ENCODE measurements around the gene NOL3.

NOL3 gene

DNA sequence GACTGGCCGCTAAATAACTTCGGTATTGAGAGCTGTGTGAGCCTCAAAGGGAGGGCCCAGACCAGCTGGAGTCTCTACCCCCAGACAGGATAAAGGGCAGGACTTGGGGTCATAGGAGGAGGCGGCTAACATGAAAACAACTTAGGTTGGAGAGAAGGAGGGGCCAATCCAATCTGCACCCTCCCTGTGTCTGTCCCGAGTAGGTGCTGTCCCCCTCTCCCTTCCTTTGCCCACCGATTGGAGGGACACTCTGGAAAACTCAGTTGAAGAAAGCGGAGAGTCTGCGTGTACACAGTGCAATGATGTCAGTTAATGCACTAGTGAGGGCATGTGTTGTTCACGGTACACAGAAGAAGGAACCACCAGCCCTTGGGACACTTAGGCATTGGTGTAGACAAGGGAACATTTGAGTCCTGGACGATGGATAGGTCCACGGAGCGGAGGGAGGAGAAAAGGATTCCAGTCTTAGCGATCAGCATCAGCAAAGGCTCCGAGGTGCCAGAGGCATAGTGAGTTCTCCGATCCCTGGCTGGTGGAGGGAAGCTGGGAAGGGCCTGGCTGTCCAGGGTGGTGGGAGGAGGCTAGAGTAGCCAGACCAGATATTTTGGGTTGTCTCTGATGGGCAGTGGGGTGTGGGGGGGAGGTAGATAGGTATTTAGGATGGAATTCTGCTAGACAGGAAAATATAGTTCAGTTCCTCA lies 761 bp downstream of the NOL3 start:
- no peak for DNase-seq (ENCODE audit: low read depth in 3 of 3)

DNA sequence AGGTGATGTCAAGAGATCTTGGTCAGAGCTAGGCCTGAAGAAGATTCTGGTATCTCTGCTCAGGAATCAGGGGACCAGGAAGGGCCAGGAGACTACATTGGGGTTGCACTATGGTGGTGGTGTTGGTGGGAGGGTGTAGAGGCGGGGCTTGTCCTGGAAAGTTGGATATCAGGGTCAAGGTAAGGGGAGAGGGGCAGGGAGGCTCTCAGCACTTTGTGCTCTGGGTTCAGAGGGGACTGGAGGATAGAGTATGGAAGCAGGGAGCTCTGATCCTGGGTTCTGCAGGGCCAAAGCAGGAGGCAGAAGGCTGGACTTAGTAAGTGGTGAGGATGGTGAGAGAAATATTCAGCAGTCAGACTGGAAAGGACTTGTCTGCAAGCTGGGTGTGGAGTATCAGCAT lies 3.0 kb downstream of the NOL3 start:
- DNase-seq (ENCODE audit: low read depth in 3 of 3), result no peak

DNA sequence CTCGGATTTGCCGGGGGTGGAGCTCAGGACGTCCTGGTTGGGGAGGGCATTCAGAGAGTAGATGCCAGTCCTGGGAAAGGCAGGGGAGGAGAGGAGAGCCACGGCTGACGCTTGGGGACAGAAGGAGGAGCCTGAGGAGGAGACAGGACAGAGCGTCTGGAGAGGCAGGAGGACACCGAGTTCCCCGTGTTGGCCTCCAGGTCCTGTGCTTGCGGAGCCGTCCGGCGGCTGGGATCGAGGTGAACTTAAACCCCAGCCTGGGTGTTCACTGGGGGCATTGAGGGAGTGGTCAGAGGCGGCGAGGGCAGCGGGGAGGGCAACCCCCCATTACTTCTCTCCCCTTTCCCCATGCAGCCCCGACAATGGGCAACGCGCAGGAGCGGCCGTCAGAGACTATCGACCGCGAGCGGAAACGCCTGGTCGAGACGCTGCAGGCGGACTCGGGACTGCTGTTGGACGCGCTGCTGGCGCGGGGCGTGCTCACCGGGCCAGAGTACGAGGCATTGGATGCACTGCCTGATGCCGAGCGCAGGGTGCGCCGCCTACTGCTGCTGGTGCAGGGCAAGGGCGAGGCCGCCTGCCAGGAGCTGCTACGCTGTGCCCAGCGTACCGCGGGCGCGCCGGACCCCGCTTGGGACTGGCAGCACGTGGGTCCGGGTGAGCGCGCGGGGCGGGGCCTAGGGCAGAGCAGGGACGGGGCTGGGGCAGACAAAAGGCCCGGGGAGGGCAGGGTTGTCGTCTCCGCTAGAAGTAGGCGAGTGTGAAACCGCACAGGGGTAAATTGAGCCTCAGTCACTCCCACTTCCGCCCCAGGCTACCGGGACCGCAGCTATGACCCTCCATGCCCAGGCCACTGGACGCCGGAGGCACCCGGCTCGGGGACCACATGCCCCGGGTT lies 3.7 kb downstream of the NOL3 start:
- DNase-seq (ENCODE audit: low read depth in 3 of 3), result peak in 1 of 3 donors; percentile 53

DNA sequence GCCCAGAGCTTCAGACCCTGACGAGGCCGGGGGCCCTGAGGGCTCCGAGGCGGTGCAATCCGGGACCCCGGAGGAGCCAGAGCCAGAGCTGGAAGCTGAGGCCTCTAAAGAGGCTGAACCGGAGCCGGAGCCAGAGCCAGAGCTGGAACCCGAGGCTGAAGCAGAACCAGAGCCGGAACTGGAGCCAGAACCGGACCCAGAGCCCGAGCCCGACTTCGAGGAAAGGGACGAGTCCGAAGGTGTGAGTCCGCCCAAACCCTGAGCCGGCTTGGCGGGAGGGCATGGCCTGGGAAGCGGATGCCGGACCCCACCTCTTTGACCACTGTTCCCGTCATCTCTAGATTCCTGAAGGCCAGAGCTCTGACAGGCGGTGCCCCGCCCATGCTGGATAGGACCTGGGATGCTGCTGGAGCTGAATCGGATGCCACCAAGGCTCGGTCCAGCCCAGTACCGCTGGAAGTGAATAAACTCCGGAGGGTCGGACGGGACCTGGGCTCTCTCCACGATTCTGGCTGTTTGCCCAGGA lies 4.4 kb downstream of the NOL3 start:
- no peak for DNase-seq (ENCODE audit: low read depth in 3 of 3)

DNA sequence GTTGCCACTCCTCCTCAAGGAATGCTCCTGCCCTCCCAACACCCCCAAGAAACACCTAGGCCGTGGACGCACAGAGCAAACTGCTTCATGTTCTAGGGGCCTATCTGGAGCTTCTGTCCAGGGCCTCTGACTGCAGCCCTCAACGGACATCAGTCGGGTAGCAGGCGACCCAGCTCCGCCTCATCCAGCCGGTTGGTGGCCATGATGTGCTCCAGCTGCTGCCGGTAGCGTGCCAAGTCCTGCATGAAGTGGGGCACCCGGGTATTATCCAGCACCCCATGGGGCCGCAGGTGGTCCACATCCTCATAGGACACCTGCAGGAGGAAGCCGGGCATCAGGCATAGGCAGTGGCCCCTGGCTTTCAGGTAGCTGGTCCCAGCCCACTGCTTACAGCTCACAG lies 6.3 kb downstream of the NOL3 start:
- DNase-seq (ENCODE audit: low read depth in 3 of 3), result no peak

DNA sequence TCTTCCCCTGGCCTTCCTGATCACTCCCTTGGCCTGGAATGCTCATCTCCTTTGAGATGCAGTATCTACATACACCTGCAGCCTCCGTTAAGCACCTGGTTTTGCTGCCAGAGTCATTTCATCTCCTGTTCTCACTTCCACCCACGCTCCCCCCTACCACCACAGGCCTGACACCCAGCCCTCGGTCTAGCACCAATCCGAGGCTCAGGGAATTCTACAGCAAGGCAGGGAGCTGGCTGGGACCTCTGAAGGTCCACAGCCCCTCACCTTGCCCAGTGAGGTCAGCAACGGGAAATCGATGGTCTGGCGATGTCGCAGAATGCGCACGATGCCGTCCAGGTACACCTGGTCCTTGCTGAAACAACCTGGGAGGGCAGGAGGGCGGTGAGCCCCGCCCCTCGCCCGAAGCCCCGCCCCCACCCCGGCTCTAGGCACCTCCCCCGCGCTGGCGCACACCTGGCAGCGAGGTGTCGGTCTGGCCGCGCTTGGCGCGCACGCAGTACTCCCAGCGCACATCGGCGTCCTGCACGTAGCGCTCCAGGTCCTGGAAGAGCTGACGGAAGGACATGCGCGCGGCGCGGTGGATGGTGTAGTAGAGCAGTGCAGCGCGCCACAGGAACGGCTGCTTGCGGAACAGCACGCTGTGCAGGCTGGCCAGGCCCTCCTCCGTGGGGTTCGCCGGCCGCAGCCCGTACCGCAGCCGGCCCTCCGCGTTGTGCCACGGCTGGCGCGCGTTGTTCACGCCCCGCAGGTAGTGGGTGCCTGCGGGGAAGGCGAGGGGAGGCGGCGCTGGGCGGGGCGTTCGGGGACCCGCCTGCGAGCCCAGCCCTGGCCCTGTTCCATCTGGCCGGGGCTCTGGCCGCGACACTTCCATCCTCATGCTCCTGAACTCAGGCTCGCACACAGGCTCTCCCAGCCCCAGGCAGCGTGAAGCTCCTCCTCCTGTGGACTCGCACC lies 7.7 kb downstream of the NOL3 start:
- DNase-seq (ENCODE audit: low read depth in 3 of 3), result no peak

DNA sequence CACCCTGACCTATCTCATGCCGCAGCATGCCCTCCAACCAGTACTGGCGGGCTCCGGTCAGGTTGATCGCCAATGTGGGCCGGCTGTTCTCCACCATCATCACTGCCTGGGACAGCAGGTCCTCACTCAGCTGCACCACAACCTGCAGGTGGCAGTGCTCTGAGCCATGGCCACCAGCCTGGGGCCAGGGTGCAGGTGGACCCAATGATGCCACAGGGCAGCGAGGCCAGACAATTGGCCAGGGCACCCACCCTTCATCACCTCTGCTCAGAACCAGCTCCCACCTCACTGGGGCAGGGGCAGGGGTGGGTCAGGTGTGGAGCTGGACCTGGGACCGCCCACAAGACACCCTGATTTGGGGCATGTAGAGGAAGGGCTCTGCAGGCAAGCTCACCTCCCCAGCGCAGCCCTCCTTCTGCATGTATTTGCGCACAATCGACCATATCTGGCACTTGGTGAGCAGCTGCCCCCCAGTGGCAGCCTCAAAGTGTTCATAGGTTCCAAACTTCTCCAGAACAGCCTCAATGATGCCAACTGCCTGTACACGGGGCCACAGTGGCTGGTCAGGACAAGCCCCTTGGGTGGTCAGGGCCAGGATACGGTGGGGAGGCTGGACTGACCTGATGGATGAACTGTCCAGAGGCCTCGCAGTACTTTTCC lies 9.2 kb downstream of the NOL3 start:
- DNase-seq (ENCODE audit: low read depth in 3 of 3), result no peak

DNA sequence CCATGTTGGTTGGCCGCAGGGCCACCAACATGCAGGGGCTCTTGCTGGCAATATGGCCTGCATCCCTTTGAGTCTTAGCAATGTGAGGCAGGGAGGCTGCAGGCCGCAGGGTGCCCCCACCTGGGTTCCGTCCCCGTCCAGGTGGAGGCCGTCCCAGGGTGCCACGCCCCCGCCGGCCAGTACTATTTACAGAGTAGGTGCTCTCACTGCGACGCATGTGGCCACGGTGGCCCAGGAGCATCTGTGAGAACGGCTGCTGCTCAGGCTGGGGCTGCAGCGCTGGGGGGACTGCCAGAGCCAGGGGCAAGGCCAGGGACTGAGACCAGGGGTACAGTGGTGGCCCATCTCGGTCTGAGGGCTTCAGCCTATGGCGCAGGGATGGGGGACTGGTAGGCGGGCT lies 9.8 kb downstream of the NOL3 start:
- DNase-seq (ENCODE audit: low read depth in 3 of 3), result no peak

DNA sequence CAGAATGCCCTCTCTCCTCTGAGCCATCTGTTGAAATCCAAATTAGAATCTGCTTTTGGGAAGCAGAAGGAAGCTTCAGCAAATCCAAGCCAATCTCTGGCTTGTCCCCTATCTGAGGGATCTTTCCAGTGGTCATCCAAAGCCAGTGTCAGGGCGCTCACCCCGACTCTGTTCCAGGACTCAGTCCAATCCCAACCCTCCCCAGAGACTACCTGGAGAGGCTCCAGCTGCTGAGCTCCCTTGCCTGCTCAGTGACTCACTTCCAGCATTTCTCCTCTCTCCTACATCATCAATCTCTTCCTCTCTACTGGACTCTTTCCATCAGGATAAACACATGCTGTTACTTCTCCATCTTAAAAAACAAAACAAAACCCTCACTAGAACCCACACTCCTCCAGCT lies 11.0 kb downstream of the NOL3 start:
- no peak for DNase-seq (ENCODE audit: low read depth in 3 of 3)

DNA sequence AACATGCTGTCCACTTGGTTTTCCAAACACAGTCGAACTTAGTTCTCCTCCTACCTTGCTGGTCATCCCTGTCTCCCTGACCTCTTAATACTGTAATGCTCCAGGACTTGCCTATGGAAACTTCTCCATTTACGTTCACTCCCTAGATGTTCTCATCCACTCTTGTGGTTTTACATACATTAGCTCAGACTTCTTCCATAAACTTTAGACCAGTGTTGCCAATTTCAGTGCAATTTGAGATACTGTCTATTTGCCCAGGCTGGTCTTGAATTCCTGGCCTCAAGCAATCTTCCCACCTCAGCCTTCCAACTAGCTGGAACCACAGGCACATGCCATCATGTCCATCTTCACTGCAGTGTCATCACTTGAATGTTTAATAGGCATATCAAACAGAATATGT lies 11.9 kb downstream of the NOL3 start:
- DNase-seq (ENCODE audit: low read depth in 3 of 3), result no peak

DNA sequence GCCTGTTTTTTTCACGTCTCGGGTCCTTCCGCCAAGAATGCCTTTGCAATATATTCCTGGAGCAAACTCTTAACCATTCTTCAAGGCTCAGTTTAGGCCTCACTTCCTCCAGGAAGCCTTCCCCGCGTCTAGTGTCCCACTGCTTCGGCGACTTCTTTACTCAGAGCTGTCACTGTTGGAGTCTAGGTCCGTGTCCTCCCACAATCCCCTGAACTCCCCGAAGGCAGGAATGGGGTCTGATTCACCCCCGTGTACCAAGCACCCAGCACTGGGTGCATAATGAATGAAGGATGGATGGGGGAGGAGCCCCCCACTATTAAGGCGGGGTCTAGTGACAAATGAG lies 12.9 kb downstream of the NOL3 start:
- no peak for DNase-seq (ENCODE audit: low read depth in 3 of 3)

DNA sequence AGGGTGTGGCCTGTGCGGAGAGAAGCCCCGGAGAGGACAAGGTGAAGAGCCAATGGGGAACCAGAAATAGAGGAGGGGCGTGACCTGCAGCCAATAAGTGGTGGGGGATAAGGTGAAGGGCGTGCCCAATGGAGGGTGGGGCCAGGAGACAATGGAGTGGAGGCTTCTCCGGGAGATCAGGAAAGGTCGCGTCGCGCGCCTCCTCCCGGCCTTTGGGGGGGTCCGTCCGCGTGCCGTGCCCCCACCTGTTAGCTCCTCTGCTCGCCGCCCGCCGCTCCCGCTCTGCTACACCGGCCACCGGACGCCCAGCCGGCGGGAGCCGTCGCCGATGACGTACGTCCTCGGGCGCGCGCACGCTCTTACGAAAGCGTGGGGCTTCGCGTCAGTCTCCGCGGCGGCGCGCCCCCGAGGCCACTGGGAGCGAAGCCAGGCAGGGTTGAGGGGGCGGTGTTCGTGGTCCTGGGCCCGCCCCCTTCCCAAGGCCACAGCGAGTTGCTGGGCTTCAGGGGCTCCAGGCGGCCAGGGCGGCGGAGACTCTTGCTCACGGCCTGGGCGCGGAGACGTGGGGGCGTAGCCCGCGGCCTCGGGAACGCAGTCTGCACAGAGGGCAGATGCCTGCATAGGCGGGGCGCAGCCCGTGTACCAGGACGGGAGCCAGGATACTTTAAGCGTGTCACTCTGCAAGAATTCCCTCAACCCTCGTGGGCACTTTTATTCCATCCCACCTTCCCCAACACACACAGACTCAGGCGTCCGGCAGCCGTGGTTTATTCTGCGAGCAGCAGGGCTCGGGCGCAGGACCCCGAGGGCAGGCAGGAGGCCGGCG lies 13.5 kb downstream of the NOL3 start, which contains the start of gene MATCAP1:
MATCAP1 (minus strand) TSS at position 337 of the 826 bp plus-strand sequence. CDS start 3,353 bp downstream, outside the sequence.
- peak; percentile 85 to 95 (median 89) for DNase-seq (ENCODE audit: low read depth in 3 of 3)

DNA sequence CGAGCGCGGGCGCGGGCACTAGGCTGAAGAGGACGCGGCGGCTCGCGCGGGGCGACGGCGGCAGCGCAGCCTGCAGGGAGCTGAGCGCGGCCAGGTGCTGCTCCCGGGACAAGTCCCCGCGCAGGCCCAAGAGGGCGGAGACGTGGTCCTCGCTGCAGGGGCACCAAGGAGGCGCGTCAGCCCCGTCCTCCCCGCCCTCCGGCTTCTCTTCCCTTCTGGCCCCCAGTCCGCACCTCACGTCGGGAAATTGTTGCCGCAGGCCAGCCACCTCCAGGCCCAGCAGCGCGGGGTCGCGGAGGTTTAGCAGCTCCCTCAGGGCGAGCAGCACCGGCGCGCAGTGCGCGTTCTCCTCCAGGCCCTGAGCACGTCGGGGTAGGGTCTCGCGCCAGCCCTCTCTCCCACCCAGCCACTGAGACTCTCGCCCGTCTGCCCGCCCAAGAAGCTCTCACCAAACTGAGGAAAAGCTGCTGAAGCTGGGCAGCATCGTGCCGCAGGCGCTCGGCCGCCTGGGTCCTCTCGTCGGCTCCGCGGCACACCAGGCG lies 14.2 kb downstream of the NOL3 start:
- no peak for DNase-seq (ENCODE audit: low read depth in 3 of 3)

DNA sequence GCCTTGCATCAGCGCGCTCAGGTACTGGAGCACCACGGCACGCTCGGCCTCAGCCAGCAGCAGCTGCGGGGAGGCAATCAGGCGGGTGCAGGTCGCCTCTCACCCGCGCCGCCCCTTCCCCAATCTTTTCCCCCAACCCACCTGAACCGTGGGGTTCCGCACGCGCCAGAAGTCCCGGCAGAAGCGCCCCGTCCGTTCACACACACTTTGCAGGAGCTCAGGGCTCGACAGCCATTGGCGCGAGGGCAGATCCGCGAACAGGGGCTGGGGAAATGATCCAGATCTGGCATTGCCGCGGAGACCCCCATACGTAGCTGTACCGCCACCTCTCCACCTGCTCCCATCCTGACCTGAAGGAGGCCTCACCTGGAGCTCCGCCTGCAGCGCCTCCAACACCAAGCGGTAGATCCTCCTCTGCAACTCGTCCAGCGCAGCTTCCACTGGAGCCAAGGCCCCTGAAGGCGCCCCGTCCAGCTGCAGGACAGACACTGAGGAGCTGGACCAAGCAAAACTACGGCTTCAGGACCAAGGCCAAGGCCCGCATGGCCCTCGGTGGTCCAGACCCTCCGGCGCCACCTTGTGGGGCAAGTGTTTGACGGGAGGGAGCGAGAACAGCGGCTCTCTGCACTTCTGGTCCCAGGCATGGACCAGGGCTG lies 14.8 kb downstream of the NOL3 start:
- DNase-seq (ENCODE audit: low read depth in 3 of 3), result peak; percentile 65 to 83 (median 78)

DNA sequence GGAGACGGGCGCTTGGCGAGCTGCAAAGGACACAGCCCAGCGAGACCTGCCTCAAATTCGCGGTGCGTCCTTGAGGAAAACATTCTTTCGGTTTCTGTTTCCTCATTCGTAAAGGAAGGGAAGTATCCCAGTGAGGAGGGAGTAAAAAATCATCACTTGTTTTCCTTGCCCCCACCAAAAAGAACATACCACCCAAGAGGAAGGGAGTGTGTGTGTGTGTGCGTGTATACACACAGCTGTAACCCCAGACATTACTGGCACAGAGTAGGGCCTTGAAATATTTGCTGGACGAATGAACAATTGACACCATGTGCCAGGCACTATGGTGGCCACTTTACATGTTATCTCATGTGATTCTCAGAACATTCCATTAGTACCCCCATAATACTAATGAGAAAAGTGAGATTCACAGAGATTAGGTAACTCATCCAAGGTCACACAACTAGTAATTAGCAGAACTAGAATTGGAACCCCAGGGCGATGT lies 15.4 kb downstream of the NOL3 start:
- no peak for DNase-seq (ENCODE audit: low read depth in 3 of 3)

DNA sequence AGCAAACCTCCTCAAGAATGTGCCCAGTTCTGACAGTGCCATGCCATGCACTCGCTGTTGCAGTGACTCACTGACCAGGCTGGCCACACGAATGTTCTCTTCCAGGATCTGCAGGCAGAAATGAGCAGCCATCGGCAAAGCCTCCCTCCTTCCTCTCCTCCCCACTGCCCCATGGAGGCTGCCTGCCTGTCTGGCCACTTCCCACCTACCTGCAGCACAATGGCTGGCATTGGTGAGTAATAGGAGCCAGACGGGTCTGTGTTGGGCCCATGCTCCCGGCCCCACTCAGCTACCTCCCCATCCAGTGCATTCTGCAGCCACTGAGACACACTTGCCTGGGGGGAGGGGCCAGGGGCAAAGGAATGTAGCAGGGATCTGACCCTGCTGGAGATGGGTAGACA lies 16.2 kb downstream of the NOL3 start:
- no peak for DNase-seq (ENCODE audit: low read depth in 3 of 3)

DNA sequence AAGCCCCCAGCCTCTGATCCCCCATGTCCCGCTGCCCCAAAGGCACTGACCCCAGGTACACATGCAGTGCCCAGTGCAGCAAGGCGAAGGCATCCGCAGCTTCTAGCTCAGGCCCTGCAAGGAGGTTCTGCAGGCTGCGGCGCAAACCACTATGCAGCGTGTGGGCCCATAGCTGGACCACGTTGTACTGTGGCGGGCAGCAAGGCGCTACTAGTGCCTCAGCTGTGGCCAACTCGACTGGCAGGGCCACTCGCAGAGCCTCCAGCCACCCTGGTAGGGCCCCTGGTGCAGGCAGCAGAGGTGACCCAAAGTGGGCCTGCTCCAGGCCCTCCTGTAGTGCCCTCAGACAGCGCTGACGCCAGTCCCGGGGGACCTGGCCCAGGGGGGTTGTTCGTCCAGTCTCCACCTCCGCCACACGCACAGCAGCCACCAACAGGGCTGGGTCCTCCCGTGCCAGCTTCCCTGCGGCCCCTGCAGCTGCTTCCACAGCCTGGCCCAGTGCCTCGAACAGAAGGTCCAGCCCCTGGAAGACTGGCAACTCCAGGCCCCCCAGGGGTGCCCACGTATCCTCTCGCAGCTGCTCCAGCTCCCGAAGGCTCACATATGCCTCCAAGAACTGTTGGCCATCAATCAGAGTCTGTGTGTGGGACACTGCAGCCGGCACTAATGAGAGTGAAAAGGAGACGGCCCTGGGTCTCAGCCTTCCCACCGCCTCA lies 17.0 kb downstream of the NOL3 start:
- no peak for DNase-seq (ENCODE audit: low read depth in 3 of 3)

DNA sequence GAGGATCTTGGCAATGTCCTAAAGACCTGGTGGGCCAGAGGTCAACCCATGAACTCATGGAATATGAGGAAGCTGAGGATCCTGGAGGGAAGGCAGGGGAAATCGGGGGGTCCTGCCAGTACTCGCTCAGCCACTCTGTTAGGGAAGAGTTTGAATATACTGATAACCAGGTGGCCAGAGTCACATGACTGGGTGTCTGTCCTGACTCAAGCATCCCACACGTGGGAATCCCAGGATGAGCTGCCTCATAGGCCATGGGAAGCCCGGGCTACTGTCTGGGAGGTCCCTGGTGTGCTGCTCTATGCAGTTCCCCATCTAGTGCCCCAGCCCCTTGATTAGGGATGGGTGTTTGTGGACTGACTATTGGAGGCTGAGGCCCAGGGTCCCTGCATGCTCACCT lies 18.0 kb downstream of the NOL3 start:
- DNase-seq (ENCODE audit: low read depth in 3 of 3), result no peak

DNA sequence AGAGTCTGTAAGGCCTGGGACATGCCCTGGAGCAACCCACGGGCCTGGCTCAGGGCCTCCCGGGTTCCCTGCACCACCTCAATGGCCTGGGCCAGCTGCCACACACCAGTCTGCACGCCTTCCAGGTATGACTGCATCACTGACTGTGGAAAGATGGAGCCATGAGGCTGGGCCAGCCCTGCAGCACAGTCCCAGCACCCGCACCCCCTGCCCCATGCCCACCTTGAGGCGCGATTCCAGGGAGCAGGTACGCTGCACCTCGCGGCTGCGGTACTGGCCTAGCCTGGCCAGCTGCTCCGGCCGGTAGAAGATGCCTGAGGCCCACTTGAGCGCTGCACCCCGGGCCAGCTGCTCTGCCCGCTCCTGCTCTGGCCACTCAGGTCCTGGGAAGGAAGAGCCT lies 18.5 kb downstream of the NOL3 start:
- no peak for DNase-seq (ENCODE audit: low read depth in 3 of 3)

Data from stimulated activated CD4-positive, alpha-beta T cell treated with anti-CD3 and anti-CD28 coated beads, TNF-alpha, amount 100 ng/mL, for 48 hours (primary cell).